Liver (tissue), 9 donors: ENCODE results near the gene POT1. TPM values are rescaled to one million over a fixed set of nuclear protein-coding genes. Genes with fewer than 3 reads are reported as not detected.

ENCODE experiments used
- DNase-seq: peaks from one replicate; pipeline ENCODE4 v3.0.0-alpha.2; 2017; ENCODE audit warnings: low spot score
- H3K27ac ChIP-seq, 2 donors: one replicate each; pipeline ENCODE4 v1.7.0; 2013; ENCODE audit warnings: inconsistent platforms in 2 of 2, low read length in 2 of 2, control low read depth in 1 of 2, low read depth in 1 of 2, mild to moderate bottlenecking in 1 of 2
- H3K27me3 ChIP-seq, 4 donors: one replicate each; pipeline versions ENCODE4 v1.6.1 to v1.7.0; 2013; ENCODE audit warnings: low read length in 3 of 4, inconsistent platforms in 1 of 4, mild to moderate bottlenecking in 1 of 4, moderate library complexity in 1 of 4; ENCODE audit not compliant: control insufficient read depth in 4 of 4, insufficient read depth in 4 of 4
- H3K36me3 ChIP-seq, 4 donors: one replicate each; pipeline versions ENCODE4 v1.6.1 to v1.7.0; 2013; ENCODE audit warnings: low read length in 3 of 4, mild to moderate bottlenecking in 3 of 4, low read depth in 1 of 4, moderate library complexity in 1 of 4; ENCODE audit not compliant: control insufficient read depth in 4 of 4, insufficient read depth in 3 of 4
- H3K4me1 ChIP-seq, 4 donors: one replicate each; pipeline versions ENCODE4 v1.6.1 to v1.7.0; 2013; ENCODE audit warnings: low read length in 3 of 4, mild to moderate bottlenecking in 3 of 4, moderate library complexity in 1 of 4; ENCODE audit not compliant: control insufficient read depth in 4 of 4, insufficient read depth in 4 of 4
- H3K4me3 ChIP-seq, 3 donors: one replicate each; pipeline versions ENCODE4 v1.6.1 to v1.7.0; 2013; ENCODE audit warnings: low read length in 3 of 3, control low read depth in 1 of 3, low read depth in 1 of 3, mild to moderate bottlenecking in 1 of 3
- H3K9ac ChIP-seq, 2 donors: one replicate each; pipeline ENCODE4 v1.7.0; 2013; ENCODE audit warnings: low read length in 2 of 2, mild to moderate bottlenecking in 2 of 2, moderate library complexity in 2 of 2, control low read depth in 1 of 2, low read depth in 1 of 2
- H3K9me3 ChIP-seq, 4 donors: one replicate each; pipeline versions ENCODE4 v1.6.1 to v1.7.0; 2013; ENCODE audit warnings: low read length in 3 of 4; ENCODE audit not compliant: control insufficient read depth in 4 of 4
- CTCF ChIP-seq: fragments of 150-350 bp; IDR thresholded peaks from 2 replicates; pipeline ENCODE4 v1.5.1; 2017; ENCODE audit warnings: improper control_type of control experiment, low read depth, low read length; ENCODE audit not compliant: missing input control
- EGR1 ChIP-seq, 2 donors: IDR thresholded peaks; 2 replicates each; pipeline ENCODE4 v1.6.1; 2016 to 2018; ENCODE audit warnings: antibody characterized with exemption in 2 of 2, low read depth in 2 of 2
- FOXA1 ChIP-seq: IDR thresholded peaks from 2 replicates; pipeline ENCODE4 v1.6.1; 2016; ENCODE audit warnings: antibody characterized with exemption
- HNF4A ChIP-seq, 2 donors: conservative IDR thresholded peaks; 2 replicates each; pipeline ENCODE4 v1.6.1; 2016; ENCODE audit warnings: antibody characterized with exemption in 2 of 2, mild to moderate bottlenecking in 2 of 2
- HNF4G ChIP-seq: IDR thresholded peaks from 2 replicates; pipeline ENCODE4 v1.6.1; 2016; ENCODE audit warnings: antibody characterized with exemption
- JUND ChIP-seq, 2 donors: IDR thresholded peaks; 2 replicates each; pipeline ENCODE4 v1.6.1; 2016; ENCODE audit warnings: antibody characterized with exemption in 2 of 2
- NR2F2 ChIP-seq: IDR thresholded peaks from 2 replicates; pipeline ENCODE4 v1.6.1; 2016; ENCODE audit warnings: antibody characterized with exemption
- RAD21 ChIP-seq, 2 donors: IDR thresholded peaks; 2 replicates each; pipeline ENCODE4 v1.6.1; 2016; ENCODE audit warnings: antibody characterized with exemption in 2 of 2, mild to moderate bottlenecking in 2 of 2
- RXRA ChIP-seq, 2 donors: IDR thresholded peaks; 2 replicates each; pipeline ENCODE4 v1.6.1; 2017 to 2018; ENCODE audit warnings: antibody characterized with exemption in 2 of 2, mild to moderate bottlenecking in 1 of 2
- SP1 ChIP-seq: IDR thresholded peaks from 2 replicates; pipeline ENCODE4 v1.6.1; 2018; ENCODE audit warnings: antibody characterized with exemption, mild to moderate bottlenecking
- TAF1 ChIP-seq: conservative IDR thresholded peaks from 2 replicates; pipeline ENCODE4 v1.6.1; 2016; ENCODE audit warnings: antibody characterized with exemption, mild to moderate bottlenecking
- YY1 ChIP-seq: IDR thresholded peaks from 2 replicates; pipeline ENCODE4 v1.6.1; 2016; ENCODE audit warnings: antibody characterized with exemption, mild to moderate bottlenecking
- WGBS: extraction: QIAGEN DNeasy Blood & Tissue Kit; methylation state at CpG from one replicate; pipeline ENCODE4 v1.1.7; 2013; 5-methylcytosine and 5-hydroxymethylcytosine counted together
- polyA plus RNA-seq, 2 donors: library from polyadenylated mRNA; stranded (reverse) in 1 of 2; unstranded in 1 of 2; fragments of 200-250 nt in 1 of 2; fragments of >200 nt in 1 of 2; fragmentation: Nextera tagmentation in 1 of 2; extraction: Ambion mirVana in 1 of 2; gene quantifications; one replicate each; pipeline versions ENCODE4 v1.2.1 to v1.2.3, GENCODE V29; 2013 to 2015
- total RNA-seq, 2 donors: library from RNA; depleted of rRNA; stranded (reverse); fragments of >200 nt; gene quantifications; one replicate each; pipeline ENCODE4 v1.2.3, GENCODE V29; 2014
- TF ChIP-seq, protein P1 (sequence below): IDR thresholded peaks from 2 replicates; pipeline ENCODE4 v1.6.1; 2016; ENCODE audit warnings: antibody characterized with exemption
- TF ChIP-seq, protein P2 (sequence below): IDR thresholded peaks from 2 replicates; pipeline ENCODE4 v1.6.1; 2016; ENCODE audit warnings: antibody characterized with exemption
- donor health status: healthy.
- donor health status: healthy.
- donor health status: healthy.
- donor health status: healthy.
- donor health status: healthy.

The POT1 gene
- total and polyA plus RNA-seq, 4 donors, result 4.9 to 35.5 (median 8.5) TPM

GRCh38 chr7:124937076-124937475, 7.5 kb upstream of the POT1 start:
- TF ChIP-seq CTCF, result no peak
- Histone ChIP-seq H3K27me3 (no peaks in the 10 kb centered on the region), H3K9ac (no peak overlapping the region), H3K4me1 (no peaks in the 10 kb centered on the region), H3K9me3 (no peaks in the 10 kb centered on the region), H3K27ac (no peak overlapping the region), H3K4me3 (no peak overlapping the region), H3K36me3 (no peaks in the 10 kb centered on the region)
- DNase-seq, result no peak
- WGBS, result 90% methylated on average over 1 of the region's 1 CpG

- H3K9me3 ChIP-seq, result no peaks in the 10 kb centered on the region
- H3K27ac ChIP-seq, result no peak overlapping the region
- no peaks in the 10 kb centered on the region for H3K27me3 ChIP-seq
- H3K9ac ChIP-seq, result no peak overlapping the region
- H3K4me3 ChIP-seq, result no peak overlapping the region
- no peaks in the 10 kb centered on the region for H3K4me1 ChIP-seq
- no peaks in the 10 kb centered on the region for H3K36me3 ChIP-seq
- no peak for TF ChIP-seq RXRA (IDR thresholded peaks at IDR 0.05)
- DNase-seq, result no peak
Measured at GRCh38 chr7:124934841-124935240, 5.2 kb upstream of the POT1 start.

GRCh38 chr7:124930655-124931597, 1.3 kb upstream of the POT1 start:
- TF ChIP-seq YY1 (no peak), JUND (IDR thresholded peaks at IDR 0.05) (no peak), SP1 (no peak), NR2F2 (no peak), HNF4A (conservative IDR thresholded peaks at IDR 0.05) (no peak), FOXA1 (no peak), HNF4G (no peak), TAF1 (no peak), RAD21 (IDR thresholded peaks at IDR 0.05) (no peak), EGR1 (IDR thresholded peaks at IDR 0.05; ENCODE audit: low read depth in 2 of 2) (no peak), RXRA (IDR thresholded peaks at IDR 0.05) (no peak)
- TF ChIP-seq, protein P1, sequence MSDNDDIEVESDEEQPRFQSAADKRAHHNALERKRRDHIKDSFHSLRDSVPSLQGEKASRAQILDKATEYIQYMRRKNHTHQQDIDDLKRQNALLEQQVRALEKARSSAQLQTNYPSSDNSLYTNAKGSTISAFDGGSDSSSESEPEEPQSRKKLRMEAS, result no peak
- TF ChIP-seq, protein P2, sequence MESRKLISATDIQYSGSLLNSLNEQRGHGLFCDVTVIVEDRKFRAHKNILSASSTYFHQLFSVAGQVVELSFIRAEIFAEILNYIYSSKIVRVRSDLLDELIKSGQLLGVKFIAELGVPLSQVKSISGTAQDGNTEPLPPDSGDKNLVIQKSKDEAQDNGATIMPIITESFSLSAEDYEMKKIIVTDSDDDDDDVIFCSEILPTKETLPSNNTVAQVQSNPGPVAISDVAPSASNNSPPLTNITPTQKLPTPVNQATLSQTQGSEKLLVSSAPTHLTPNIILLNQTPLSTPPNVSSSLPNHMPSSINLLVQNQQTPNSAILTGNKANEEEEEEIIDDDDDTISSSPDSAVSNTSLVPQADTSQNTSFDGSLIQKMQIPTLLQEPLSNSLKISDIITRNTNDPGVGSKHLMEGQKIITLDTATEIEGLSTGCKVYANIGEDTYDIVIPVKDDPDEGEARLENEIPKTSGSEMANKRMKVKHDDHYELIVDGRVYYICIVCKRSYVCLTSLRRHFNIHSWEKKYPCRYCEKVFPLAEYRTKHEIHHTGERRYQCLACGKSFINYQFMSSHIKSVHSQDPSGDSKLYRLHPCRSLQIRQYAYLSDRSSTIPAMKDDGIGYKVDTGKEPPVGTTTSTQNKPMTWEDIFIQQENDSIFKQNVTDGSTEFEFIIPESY, result no peak
- no peak overlapping the region for H3K27ac ChIP-seq
- DNase-seq, result no peak
- H3K9ac ChIP-seq, result no peak overlapping the region
- no peaks in the 10 kb centered on the region for H3K9me3 ChIP-seq
- 83% methylated on average over 18 of the region's 18 CpGs for WGBS
- no peaks in the 10 kb centered on the region for H3K36me3 ChIP-seq
- no peaks in the 10 kb centered on the region for H3K27me3 ChIP-seq
- peaks cover 0 to 7% (median 3%) of the 10 kb centered on the region in 4 donors for H3K4me1 ChIP-seq
- no peak overlapping the region for H3K4me3 ChIP-seq
